Stimulated activated CD8-positive, alpha-beta memory T cell treated with anti-CD3 and anti-CD28 coated beads, Interleukin-7, amount 100 ng/mL, for 4 hours (primary cell): Measurements from ENCODE around the gene MAT1A.
"Not testable (repeated sequence)": the region's sequence is repeated elsewhere in the genome, so short reads cannot be mapped to it uniquely, and the experiment has no call there.

ENCODE experiments used
- DNase-seq, 2 donors: peaks; one replicate each; pipeline ENCODE4 v3.0.0-alpha.2; 2020; ENCODE audit warnings: low read depth in 2 of 2

Gene MAT1A

GRCh38 chr10:80289451-80290287, at the start of gene MAT1A:
Gene MAT1A, minus strand, starts transcription at chr10:80289658. Its CDS starts 235 bp downstream, at chr10:80289423.
- DNase-seq = no peak

- no peak for DNase-seq
These were observed 44.5 kb upstream of the MAT1A start for GRCh38 chr10:80333983-80334382.

- DNase-seq = no peak
These were observed 35.5 kb upstream of the MAT1A start for GRCh38 chr10:80324891-80325364.

GRCh38 chr10:80324086-80324485, 34.6 kb upstream of the MAT1A start:
- no peak for DNase-seq

- no peak for DNase-seq
These were observed 33.9 kb upstream of the MAT1A start for GRCh38 chr10:80323311-80323710.

- no peak for DNase-seq
These were observed 33.3 kb upstream of the MAT1A start for GRCh38 chr10:80322711-80323110.

GRCh38 chr10:80322158-80322557, 32.7 kb upstream of the MAT1A start:
- DNase-seq = no peak

- no peak for DNase-seq
These were observed 31.7 kb upstream of the MAT1A start for GRCh38 chr10:80321183-80321582.

- no peak for DNase-seq
These were observed 30.9 kb upstream of the MAT1A start for GRCh38 chr10:80320377-80320776.

GRCh38 chr10:80319725-80320290, 30.4 kb upstream of the MAT1A start:
- DNase-seq = no peak

GRCh38 chr10:80319318-80319717, 29.9 kb upstream of the MAT1A start:
- no peak for DNase-seq

GRCh38 chr10:80318742-80319141, 29.3 kb upstream of the MAT1A start:
- DNase-seq = no peak

- DNase-seq = no peak
These were observed 25.9 kb upstream of the MAT1A start for GRCh38 chr10:80315391-80315790.

- DNase-seq = no peak
These were observed 24.1 kb upstream of the MAT1A start for GRCh38 chr10:80313523-80313922.

GRCh38 chr10:80305989-80306388, 16.5 kb upstream of the MAT1A start:
- DNase-seq = not testable (repeated sequence)

GRCh38 chr10:80296942-80297341, 7.5 kb upstream of the MAT1A start:
- DNase-seq = no peak

GRCh38 chr10:80292607-80293239, 3.3 kb upstream of the MAT1A start:
- no peak for DNase-seq

GRCh38 chr10:80290474-80291220, 1.2 kb upstream of the MAT1A start:
- no peak for DNase-seq

- no peak for DNase-seq
These were observed 609 bp downstream of the MAT1A start for GRCh38 chr10:80288849-80289248.

GRCh38 chr10:80284522-80284921, 4.9 kb downstream of the MAT1A start:
- DNase-seq = no peak

- no peak for DNase-seq
These were observed 5.8 kb downstream of the MAT1A start for GRCh38 chr10:80283536-80284199.

GRCh38 chr10:80283119-80283518, 6.3 kb downstream of the MAT1A start:
- DNase-seq = no peak
